SK-N-SH (cell line): ENCODE data around the gene POU2F3.

Source experiments
- CTCF ChIP-seq: fragments of 200-600 bp; sonication (generic); IDR thresholded peaks from 2 replicates; pipeline ENCODE4 v1.6.1; 2017; ENCODE audit warnings: antibody characterized with exemption, mild to moderate bottlenecking, moderate library complexity
- EZH2phosphoT487 ChIP-seq: fragments of 200-600 bp; sonication (generic); IDR thresholded peaks from 2 replicates; pipeline ENCODE4 v1.6.1; 2017; ENCODE audit warnings: low read depth, mixed run types, mild to moderate bottlenecking, antibody characterized with exemption, moderate library complexity, borderline replicate concordance
- FOXJ3 ChIP-seq: sonication (generic); formaldehyde crosslinking; IDR thresholded peaks from 2 replicates; pipeline ENCODE4 v1.5.1; 2020; ENCODE audit warnings: mild to moderate bottlenecking, missing genetic modification reagents
- JUND ChIP-seq: IDR thresholded peaks from 2 replicates; pipeline ENCODE4 v1.4.0; 2012
- NFIC ChIP-seq: IDR thresholded peaks from 2 replicates; pipeline ENCODE4 v1.4.0; 2012; ENCODE audit warnings: borderline replicate concordance
- NRF1 ChIP-seq: IDR thresholded peaks from 2 replicates; pipeline ENCODE4 v1.6.1; 2012; ENCODE audit warnings: low read depth, mild to moderate bottlenecking, low read length
- POLR2AphosphoS5 ChIP-seq: IDR thresholded peaks from 2 replicates; pipeline ENCODE4 v1.6.1; 2012; ENCODE audit warnings: low read depth, low read length
- RCOR1 ChIP-seq: fragments of 150-350 bp; IDR thresholded peaks from 2 replicates; pipeline ENCODE4 v1.6.1; 2017; ENCODE audit warnings: antibody characterized with exemption, low read length
- REST ChIP-seq: IDR thresholded peaks from 2 replicates; pipeline ENCODE4 v1.6.1; 2012; ENCODE audit warnings: mild to moderate bottlenecking, low read depth, low read length, moderate library complexity
- RFX5 ChIP-seq: IDR thresholded peaks from 2 replicates; pipeline ENCODE4 v1.6.1; 2012; ENCODE audit warnings: mild to moderate bottlenecking, improper control_type of control experiment, low read length
- TEAD4 ChIP-seq: IDR thresholded peaks from 2 replicates; pipeline ENCODE4 v1.4.0; 2012; ENCODE audit warnings: mild to moderate bottlenecking, borderline replicate concordance; ENCODE audit not compliant: insufficient read depth
- USF2 ChIP-seq: fragments of 150-350 bp; IDR thresholded peaks from 2 replicates; pipeline ENCODE4 v1.6.1; 2017; ENCODE audit warnings: antibody characterized with exemption, low read length, low read depth, borderline replicate concordance
- TF ChIP-seq, protein P1 (sequence below): fragments of 150-350 bp; IDR thresholded peaks from 2 replicates; pipeline ENCODE4 v1.6.1; 2016; ENCODE audit warnings: mild to moderate bottlenecking, low read depth, low read length
- TF ChIP-seq, protein P2 (sequence below): IDR thresholded peaks from 2 replicates; pipeline ENCODE4 v1.4.0; 2012; ENCODE audit warnings: low read depth

DNA sequence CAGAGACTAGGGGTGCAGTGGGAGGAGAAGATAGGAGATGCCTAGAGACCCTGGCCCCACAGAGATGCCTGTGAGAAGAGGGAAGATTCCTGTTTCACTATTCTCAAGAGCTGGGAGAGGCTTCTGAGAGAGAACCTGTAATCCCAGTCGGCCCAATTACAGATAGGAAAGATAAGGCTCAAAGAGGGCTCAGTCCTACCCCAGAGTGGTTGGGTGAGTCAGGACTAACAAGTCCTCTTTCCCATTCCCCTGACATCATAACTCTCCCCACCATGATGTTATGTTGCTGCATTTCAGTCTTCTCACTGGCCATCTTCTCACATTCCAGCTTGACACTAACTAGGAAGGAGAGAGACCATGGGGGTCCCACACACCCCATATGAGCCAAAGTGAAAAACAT lies 114.1 kb downstream of the POU2F3 start:
- TF ChIP-seq REST (no peak), CTCF (no peak), TEAD4 (no peak), NRF1 (no peak), NFIC (no peak), POLR2AphosphoS5 (no peak), FOXJ3 (CRISPR knock-in tag) (no peak), USF2 (no peak), RCOR1 (no peak), JUND (no peak), EZH2phosphoT487 (no peak), RFX5 (no peak)
- TF ChIP-seq, protein P1, sequence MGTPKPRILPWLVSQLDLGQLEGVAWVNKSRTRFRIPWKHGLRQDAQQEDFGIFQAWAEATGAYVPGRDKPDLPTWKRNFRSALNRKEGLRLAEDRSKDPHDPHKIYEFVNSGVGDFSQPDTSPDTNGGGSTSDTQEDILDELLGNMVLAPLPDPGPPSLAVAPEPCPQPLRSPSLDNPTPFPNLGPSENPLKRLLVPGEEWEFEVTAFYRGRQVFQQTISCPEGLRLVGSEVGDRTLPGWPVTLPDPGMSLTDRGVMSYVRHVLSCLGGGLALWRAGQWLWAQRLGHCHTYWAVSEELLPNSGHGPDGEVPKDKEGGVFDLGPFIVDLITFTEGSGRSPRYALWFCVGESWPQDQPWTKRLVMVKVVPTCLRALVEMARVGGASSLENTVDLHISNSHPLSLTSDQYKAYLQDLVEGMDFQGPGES = no peak
- TF ChIP-seq, protein P2, sequence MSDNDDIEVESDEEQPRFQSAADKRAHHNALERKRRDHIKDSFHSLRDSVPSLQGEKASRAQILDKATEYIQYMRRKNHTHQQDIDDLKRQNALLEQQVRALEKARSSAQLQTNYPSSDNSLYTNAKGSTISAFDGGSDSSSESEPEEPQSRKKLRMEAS = no peak
